SK-MEL-5 (cell line): ENCODE measurements around the gene LRP1-AS. TPM values are rescaled to one million over a fixed set of nuclear protein-coding genes. Genes with fewer than 3 reads are reported as not detected.

ENCODE experiments used
- DNase-seq: peaks from one replicate; pipeline ENCODE4 v3.0.0-alpha.2; 2016; ENCODE audit warnings: low read depth, low spot score
- in situ Hi-C: cut with HindIII; loops from 2 replicates; pipeline ENCODE4 v1.10.0; 2016; ENCODE audit warnings: low sequenced_read_pairs, high pct_unique_total_duplicates, low pct_unique_long_range_greater_than_20kb
- total RNA-seq: library from RNA; depleted of rRNA; stranded (reverse); fragments of >200 nt; shearing (Covaris generic); gene quantifications from 2 replicates; pipeline ENCODE4 v1.2.3, GENCODE V29; 2014

The LRP1-AS gene
- total RNA-seq, 1 experiment from 2014 or later: not detected

DNA sequence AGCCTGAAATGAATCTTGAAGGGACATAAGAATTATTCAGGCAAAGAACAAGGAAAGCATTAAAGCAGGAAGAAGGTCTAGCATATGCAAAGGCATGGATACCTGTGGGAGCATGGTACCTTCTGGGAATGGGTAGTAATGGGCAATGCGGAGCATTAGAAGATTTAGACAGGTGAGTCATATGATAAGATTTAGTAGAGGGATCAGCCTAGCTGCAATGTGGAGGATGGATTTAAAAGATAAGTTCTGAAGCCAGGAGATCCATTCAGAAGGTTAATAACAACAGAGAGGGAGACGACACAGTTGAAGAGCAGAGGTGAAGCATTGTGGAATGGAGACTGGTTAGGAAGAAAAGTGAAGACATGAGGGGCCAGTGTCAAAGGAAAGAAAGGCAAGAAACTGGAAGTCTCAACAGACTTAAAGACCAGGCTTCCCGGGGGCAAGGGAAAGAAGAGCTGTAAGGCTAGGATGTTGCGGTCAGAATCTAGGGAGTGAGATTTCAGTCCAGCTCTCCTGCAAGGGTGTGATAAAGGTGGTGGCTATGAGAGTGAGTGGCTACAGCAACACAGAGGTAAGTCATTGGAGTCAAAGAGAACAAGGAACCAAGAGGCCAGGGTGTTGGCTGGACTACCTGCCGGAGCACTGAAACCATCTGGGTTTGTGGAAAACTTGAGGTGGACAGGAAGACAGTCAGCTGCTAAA lies 30.7 kb downstream of the LRP1-AS start:
- in situ Hi-C loops: no loop called here
- DNase-seq: no peak

DNA sequence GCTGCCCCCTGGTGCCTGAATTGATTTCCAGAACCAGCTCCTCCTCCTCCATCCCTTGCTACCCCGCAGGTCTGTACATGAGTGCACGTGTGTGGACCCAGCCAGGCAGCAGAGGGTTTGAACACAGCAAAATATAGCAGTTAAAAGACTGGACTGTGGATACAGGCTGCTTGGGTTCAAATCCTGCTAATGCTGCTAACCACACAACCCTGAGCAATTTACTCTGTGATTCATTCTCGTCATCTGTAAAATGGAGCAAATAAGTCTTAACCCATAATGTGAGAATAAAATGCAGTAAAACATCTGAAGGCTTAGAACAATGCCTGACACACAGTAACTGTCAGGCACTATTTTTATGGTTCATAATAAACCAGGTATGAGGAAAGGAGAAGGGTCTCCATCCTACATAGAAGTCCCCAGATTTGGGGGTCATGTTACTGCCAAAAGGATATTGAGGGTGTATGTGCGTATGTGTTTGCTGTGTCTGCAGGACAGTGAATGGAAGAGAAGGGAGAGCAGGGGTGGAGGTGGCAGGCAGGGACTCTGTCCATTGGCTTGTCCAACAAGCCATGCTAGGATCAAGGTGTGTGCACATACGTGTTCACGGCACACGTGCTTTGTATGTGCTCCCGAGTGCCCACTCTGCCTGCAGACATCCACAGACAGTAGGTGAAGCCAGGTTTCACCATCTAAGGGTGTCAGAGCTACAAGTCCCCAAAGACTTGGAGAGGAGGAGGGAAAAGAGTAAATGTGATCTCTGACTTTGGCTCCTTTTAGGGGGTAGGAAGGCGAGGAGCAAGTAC lies 34.7 kb downstream of the LRP1-AS start:
- in situ Hi-C loops: no loop called here
- peak; percentile 89 for DNase-seq

DNA sequence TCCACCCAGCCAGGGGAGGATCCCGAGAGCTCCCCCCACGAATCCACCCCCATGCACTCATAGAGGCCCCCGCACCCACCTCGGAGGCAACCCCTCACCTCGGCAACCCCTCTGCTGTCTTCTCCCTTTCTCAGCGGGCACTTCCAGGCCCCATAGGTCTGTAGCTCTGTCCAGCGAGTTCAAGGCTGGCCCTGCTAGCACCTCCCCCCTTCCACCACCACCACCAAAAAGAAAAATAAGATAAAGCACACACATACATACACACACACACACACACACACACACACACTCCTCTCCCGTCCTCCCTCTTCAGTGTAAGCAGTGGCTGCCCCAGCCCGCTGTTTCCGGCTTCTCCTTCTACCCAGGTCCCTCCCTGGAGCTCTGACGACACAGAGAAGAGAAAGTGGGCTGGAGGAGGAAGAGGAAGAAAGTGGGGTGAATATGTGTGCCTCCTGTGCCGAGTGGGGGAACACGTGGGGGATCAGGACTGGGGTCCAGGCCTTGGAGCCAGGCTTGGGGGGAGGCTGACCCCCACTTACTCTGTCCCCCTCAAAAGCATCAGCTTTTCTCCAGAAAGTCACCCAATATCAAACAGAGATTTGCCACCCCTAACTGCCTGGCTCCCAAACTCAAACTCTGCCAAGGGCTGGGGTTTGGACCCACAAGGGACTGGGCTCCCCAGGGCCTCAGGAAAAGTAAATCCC lies 36.2 kb downstream of the LRP1-AS start, which contains the start of gene STAT6:
STAT6 (minus strand) TSS at position 332 of the 704 bp plus-strand sequence. CDS start 3,084 bp downstream, outside the sequence.
- DNase-seq: peak; percentile 68
- in situ Hi-C loops: no loop called here

DNA sequence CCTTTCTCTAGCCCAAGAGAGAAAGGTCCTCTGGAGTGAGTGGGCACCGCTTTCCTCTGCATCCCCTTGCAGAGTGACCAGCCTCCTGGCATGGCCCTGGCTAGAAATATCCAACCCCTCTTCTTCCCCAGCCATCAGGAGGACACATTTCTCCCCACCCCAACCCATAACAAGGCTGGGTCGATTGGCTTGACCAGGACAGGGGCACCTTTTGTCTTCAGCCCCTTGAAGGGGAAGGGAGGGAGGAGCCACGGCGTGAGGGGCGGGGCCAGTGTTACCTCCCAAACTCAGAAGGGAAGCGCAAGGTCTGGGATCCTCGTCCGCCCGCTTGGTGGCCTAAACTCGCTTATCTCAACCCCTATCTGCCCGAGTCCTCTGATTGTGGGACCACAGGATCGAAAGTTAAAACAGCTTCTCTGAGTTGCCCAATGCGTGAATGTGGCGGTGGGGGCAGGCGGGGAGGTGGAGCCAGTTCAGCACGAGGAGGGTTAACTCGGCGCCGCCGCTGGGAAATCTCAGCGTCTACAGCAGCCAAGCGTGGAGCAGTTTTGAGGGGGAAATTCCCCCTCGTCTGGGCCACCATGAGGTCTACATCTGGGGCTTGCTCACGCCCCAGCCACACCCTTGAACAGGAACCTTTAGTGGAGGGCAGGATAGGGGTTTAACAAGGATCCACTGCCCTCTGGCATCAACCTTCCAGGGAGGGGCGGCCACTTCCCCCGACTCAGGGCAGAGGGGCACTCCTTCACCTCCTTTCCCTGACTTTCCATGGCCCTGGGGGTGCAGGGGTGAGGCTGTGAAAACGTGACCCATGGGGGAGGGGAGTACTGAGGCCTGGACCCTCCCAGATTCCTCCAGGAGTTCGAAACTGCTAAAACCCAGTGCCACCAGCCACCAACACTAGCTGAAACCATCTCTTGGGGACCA lies 37.1 kb downstream of the LRP1-AS start:
- in situ Hi-C loops: no loop called here

DNA sequence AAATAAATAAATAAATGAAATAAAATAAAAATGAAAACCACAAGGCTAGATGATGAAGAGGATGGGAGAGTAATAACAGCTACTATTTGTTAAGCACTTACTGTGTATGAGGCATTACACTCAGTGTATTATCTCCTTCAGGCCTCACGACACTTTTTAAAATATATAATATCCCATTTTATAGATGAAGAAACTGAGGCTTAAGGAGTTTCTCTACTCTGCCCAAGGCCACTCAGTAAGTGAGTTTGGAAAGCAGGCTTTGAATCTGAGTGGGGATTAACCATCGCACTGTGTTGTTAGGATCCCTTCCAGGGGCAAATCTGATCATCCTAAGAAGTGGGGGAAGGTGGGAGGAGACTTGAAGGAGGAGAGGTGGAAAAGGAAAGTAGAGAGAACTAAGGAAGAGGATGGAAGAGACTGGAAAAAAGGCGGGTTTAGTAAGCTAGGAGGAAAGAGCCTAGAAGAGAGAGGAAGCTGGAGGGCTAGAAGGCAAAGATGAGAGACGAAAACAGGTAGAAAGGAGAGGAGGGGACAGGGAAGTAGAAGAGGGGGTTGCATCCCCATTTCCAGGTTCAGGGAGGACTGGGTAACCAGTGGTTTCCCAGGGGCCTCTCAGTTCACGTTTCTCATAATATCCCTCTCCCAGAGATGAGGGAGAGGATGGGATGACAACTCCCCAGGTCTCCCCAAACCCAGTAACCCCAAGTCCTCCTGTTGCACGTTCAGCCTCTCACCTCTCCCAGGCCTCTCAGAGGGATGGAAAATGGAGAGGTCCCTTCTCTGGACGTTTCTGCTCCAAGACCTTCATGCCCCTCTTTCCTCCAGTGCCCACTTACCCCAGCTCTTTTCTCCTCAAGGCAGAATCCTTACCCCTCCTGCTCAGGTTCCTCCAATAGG lies 38.0 kb downstream of the LRP1-AS start:
- in situ Hi-C loops: no loop called here
- DNase-seq: no peak

More for the DNA sequence above, 37.1 kb downstream of the LRP1-AS start:
- DNase-seq: peak; percentile 75

- in situ Hi-C loops: no loop called here
- DNase-seq: no peak
Measured at GRCh38 chr12:57107456-57108155, 39.8 kb downstream of the LRP1-AS start.

DNA sequence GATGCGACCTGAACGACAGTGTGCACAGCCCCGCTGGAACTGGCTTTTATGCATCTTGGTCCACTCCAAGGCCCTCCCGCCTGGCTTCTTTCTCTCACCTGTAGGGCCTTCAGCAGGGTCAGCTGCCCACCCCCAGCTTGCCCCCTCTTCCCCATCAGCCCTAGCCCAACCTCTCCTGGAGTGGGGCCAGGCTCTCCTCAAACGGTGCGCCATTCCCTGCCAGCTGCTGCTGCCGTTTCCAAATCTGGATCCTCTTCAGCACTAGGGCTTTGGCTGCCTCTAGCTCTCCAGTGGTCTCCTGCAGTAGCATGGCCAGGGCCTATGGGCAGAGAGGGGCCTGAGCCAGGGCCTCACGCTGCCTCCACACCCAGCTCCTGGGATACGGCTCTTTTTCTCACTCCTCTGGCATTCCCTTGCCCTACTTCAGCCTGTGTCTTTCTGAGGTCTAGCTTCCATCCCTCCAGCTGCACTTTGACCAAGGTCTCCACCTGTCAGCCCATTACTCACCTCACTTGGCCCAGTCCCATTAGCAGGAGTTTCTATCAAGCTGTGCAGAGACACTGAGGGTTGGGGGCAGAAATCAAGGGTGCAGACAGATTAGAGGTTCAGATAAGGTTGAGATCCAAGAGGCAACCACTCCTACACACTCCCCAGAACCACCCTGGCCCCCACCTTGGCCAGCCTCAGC lies 41.3 kb downstream of the LRP1-AS start:
- in situ Hi-C loops: no loop called here
- no peak for DNase-seq

- no peak for DNase-seq
- in situ Hi-C loops: no loop called here
Measured at GRCh38 chr12:57105011-57105753, 42.2 kb downstream of the LRP1-AS start.

DNA sequence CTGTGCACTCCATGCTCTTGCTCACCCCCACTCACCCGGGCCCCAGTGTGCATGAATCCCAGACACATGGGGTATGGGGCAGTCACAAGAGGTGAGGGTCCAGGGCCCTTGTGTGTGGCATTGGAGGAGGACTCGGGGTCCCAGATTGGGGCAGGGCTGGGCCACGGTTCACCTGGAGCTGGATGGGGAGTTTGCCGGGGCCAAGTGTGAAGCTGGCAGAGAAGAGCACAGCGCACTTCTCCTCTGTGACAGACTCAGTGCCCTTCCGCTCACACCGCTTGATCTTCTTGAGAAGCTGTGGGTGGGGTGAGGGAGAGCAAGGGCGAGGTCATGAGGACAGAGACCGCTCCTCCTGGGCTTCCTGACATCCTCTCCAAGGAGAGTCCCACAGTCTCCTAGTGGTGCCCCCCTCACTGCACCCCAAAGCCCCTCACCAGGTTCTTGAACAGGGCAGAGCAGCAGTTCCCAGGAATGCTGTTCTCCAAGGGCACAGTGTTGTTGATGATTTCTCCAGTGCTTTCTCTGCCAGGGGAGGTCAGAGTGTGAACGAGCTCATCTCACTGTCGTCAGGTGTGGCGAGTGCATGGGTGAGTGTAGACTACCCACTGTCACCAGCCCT lies 43.0 kb downstream of the LRP1-AS start:
- in situ Hi-C loops: no loop called here
- no peak for DNase-seq

DNA sequence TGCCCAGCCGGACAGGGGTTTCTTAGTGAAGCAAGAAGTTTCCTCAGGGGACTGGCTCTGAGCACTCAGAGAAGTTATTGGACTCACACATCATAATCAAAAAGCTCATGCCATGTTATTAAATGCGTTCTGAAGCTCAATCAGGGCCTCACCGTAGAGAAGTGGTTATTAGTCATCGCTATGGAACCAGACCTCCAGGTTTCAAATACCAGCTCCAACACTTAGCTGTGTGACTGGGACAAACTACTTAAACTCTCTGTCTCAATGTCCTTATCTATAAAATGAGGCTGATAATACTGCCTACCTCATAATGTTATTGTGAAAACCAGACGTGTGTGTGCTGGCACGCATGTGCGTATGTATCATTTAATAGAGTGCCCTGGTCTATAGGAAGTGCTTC lies 43.6 kb downstream of the LRP1-AS start:
- in situ Hi-C loops: no loop called here

DNA sequence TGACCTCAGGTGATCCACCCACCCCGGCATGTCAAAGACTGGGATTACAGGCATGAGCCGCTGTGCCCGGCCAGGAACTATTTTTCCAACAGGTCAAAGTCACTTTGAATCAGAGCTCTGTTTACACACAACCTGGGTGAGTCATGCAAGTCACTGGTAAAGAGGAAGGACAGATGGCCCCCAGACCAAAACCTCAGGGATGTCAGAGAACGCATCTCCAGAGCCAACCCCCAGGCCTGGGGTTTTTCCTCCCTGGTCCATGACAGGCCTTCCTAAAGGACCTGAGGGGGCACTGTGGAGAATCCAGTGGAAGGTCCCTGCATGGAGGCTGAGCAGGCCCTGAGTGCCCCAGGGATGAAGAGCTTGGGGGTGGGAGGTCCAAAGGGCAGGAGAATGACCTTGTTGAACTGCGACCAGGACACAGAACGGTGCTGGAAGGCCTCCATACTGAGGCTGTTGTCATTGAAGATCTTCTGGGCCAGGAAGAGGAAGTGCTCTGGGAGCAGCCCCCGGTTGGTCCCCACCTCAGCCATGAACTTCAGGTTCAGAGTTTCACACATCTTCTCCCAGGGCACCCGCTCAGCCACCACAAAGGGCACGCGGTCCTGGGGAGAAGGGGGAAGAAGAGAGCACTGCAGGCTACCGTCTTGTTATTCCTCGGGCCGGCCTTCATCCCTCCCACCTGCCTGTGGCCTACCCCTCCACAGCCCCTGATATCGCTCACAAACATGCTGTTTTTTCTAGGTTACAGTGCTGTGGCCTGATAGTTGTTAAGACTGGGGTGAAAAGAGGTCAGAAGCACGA lies 45.3 kb downstream of the LRP1-AS start:
- in situ Hi-C loops: no loop called here
- DNase-seq: no peak

More for the DNA sequence above, 43.6 kb downstream of the LRP1-AS start:
- DNase-seq: no peak

- no peak for DNase-seq
- in situ Hi-C loops: no loop called here
Measured at GRCh38 chr12:57099766-57100165, 47.7 kb downstream of the LRP1-AS start.

- DNase-seq: no peak
- in situ Hi-C loops: no loop called here
Measured at GRCh38 chr12:57099047-57099714, 48.2 kb downstream of the LRP1-AS start.
